Fibroblast of the aortic adventitia (primary cell): Measurements from ENCODE around the gene FOXK1. TPM values are rescaled to one million over a fixed set of nuclear protein-coding genes. Genes with fewer than 3 reads are reported as not detected.

Experiments
- DNase-seq: peaks from one replicate; pipeline ENCODE4 v3.0.0-alpha.2; 2010; ENCODE audit warnings: low read depth
- H3K4me3 ChIP-seq: 2 replicates; pipeline ENCODE4 v1.5.1; 2011; ENCODE audit warnings: low read depth, mild to moderate bottlenecking, control low read depth, low read length, moderate library complexity
- total RNA-seq: library from RNA; depleted of rRNA; stranded (reverse); fragments of >200 nt; gene quantifications from 2 replicates; pipeline ENCODE4 v1.2.3, GENCODE V29; 2012; ENCODE audit warnings: low replicate concordance
- TF ChIP-seq, protein P1 (sequence below): IDR thresholded peaks from 2 replicates; pipeline ENCODE4 v1.5.1; 2011; ENCODE audit warnings: mild to moderate bottlenecking, low read length, control low read depth, inconsistent platforms; ENCODE audit not compliant: insufficient read depth

The FOXK1 gene
- total RNA-seq, 1 donor = 27.8 TPM

DNA sequence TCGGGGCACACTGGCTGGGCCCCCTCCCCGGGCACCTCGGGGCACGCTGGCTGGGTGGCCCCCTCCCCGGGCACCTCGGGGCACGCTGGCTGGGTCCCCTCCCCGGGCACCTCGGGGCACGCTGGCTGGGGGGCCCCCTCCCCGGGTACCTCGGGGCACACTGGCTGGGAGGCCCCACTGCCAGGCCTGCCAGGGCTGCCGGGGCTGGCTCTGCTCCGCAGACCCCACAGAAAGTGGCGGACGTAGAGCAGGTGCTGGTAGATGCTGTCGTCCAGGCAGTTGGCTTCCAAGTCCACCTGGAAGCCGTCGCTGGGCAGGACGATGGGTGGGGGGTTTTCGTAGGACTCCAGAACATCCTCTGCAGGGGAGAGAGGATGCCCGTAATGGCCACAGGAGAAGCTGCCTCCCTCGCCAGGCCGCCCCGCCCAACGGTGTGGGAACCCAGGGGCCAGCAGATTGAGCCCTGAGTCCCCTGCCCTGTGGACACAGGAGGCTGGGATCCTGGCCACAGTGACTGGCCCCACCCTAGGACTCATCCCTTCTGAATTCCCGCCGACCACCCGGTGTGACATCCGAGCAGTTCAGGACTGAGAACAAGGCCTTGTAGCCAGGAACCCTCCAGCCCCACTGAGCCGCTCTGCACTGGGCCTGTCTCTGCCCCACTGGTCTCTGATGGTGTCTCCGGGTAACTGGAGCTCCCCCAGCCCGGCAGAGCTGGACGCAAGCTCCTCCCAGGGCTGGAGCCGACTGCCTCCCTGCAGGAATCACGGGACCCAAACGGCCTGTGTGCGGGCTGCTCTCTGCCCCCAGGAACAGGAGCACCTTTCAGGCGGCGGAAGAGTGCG, 121.5 kb downstream of the FOXK1 start:
- TF ChIP-seq, protein P1, sequence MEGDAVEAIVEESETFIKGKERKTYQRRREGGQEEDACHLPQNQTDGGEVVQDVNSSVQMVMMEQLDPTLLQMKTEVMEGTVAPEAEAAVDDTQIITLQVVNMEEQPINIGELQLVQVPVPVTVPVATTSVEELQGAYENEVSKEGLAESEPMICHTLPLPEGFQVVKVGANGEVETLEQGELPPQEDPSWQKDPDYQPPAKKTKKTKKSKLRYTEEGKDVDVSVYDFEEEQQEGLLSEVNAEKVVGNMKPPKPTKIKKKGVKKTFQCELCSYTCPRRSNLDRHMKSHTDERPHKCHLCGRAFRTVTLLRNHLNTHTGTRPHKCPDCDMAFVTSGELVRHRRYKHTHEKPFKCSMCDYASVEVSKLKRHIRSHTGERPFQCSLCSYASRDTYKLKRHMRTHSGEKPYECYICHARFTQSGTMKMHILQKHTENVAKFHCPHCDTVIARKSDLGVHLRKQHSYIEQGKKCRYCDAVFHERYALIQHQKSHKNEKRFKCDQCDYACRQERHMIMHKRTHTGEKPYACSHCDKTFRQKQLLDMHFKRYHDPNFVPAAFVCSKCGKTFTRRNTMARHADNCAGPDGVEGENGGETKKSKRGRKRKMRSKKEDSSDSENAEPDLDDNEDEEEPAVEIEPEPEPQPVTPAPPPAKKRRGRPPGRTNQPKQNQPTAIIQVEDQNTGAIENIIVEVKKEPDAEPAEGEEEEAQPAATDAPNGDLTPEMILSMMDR = no peak
- no peak overlapping the region for H3K4me3 ChIP-seq
- DNase-seq = no peak

DNA sequence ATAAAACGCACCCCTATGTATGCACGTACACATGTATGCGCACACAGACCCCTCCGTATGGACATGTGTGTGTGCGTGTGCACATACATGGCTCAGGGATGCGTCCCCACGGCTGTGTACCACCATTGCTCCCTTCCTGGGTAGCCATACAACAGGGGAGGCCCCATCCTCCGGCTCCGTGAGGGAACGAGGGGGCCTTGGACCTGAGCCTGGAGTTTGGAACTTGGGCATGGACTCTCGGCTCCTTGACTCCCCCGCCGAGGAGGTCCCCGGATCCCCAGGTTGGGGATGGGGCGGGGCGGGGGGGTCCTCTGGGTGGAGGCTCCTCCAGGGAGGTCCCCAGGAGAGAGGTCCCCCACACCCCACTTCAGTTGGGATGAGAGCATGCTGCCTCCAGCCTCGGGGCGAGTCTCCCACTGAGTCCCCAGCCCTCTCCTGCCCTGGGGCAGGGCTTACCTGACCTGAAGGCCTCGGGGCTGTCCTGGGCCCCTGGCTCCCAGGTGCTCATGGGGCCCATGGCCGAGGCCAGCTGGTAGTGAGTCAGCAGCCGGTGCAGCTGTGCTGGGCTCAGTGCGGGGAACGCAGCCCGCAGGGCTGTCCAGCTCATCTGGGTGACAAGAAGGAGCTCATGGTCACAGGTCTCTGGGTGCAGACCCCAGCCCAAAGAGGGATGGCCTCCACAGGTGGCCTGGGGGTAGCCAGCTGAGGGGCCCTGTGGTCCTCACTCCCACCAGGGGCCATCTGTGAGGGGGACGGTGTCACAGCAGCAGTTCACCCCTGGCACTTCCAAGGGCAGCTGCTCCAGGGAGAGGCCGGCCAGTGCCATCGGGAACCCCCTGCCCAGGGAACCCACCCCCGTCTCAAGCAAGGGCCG, 123.3 kb downstream of the FOXK1 start:
- H3K4me3 ChIP-seq = no peak overlapping the region
- TF ChIP-seq, protein P1 = no peak
- DNase-seq = no peak

GRCh38 chr7:4805984-4806300, 123.8 kb downstream of the FOXK1 start:
- DNase-seq = no peak
- no peak overlapping the region for H3K4me3 ChIP-seq
- TF ChIP-seq, protein P1 = no peak

DNA sequence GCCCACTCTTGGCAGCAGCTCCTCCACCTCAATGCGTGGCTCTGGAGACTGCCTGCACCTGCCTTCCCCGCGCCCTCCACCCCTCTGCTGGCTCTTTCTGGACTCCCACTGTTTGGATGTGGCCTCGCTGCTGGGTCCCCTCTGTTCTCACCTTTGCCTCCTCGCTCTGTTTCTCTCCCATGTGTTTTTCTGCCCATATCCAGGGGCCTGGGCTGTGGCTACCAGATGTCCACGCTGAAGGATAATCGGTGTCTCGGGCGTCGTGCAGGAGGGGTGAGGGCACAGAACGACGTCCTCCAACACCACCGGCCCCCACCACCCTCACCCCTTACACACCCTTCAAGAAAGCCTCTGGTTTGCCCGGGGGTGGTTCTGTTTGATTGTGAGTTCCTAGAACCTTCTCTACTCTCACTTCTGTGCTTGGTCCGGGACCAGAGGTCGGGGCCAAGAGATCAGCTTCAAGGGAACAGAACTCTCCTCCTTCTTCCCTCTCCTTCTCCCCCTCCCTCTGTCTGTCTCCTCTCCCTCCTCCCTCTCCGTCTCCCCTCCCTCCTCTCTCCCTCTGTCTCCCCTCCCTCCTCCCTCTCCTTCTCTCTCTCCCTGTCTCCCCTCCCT, 125.0 kb downstream of the FOXK1 start:
- TF ChIP-seq, protein P1 = no peak
- no peak for DNase-seq
- no peak overlapping the region for H3K4me3 ChIP-seq

DNA sequence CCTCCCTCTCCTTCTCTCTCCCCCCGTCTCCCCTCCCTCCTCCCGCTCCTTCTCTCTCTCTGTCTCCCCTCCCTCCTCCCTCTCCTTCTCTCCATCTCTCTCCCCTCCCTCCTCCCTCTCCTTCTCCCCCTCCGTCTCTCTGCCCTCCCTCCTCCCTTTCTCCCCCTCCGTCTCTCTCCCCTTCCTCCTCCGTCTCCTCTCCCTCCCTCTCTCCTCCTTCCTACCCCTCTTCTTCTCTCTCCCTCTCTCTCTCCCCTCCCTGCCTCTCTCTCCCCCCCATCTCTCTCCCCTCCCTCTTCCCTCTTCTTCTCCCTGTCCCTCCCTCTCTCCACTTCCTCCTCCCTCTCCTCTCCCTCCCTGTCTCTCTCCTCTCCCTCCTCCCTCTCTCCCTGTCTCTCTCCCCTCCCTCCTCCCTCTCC, 125.5 kb downstream of the FOXK1 start:
- no peak for DNase-seq
- no peak overlapping the region for H3K4me3 ChIP-seq
- TF ChIP-seq, protein P1 = no peak

- no peak overlapping the region for H3K4me3 ChIP-seq
- TF ChIP-seq, protein P1 = no peak
- DNase-seq = no peak
These were observed 125.9 kb downstream of the FOXK1 start for GRCh38 chr7:4808026-4808425.
